CD4-positive, alpha-beta T cell treated with Interleukin-21 for 1 hour (primary cell): Measurements from ENCODE around the gene TNFRSF1A.
A peak's percentile ranks its signal among the peaks of the same experiment; 100 is the strongest.

Experiments used
- DNase-seq: peaks from one replicate; pipeline ENCODE4 v3.0.0-alpha.2; 2020

The TNFRSF1A gene

GRCh38 chr12:6323340-6323994 is 18.4 kb downstream of the TNFRSF1A start:
- DNase-seq: peak; percentile 68

GRCh38 chr12:6322969-6323339 is 18.9 kb downstream of the TNFRSF1A start:
- no peak for DNase-seq

- no peak for DNase-seq
These were observed 19.5 kb downstream of the TNFRSF1A start for GRCh38 chr12:6322352-6322751.

- no peak for DNase-seq
These were observed 20.0 kb downstream of the TNFRSF1A start for GRCh38 chr12:6321905-6322304.

GRCh38 chr12:6319446-6319845 is 22.4 kb downstream of the TNFRSF1A start:
- no peak for DNase-seq

GRCh38 chr12:6318440-6318879 is 23.4 kb downstream of the TNFRSF1A start:
- no peak for DNase-seq

- no peak for DNase-seq
These were observed 24.0 kb downstream of the TNFRSF1A start for GRCh38 chr12:6317693-6318439.

- DNase-seq: no peak
These were observed 24.8 kb downstream of the TNFRSF1A start for GRCh38 chr12:6316921-6317692.

- DNase-seq: no peak
These were observed 25.9 kb downstream of the TNFRSF1A start for GRCh38 chr12:6315704-6316597.

- no peak for DNase-seq
These were observed 26.7 kb downstream of the TNFRSF1A start for GRCh38 chr12:6315184-6315583.

- DNase-seq: no peak
These were observed 27.1 kb downstream of the TNFRSF1A start for GRCh38 chr12:6314776-6315175.

GRCh38 chr12:6313326-6313940 is 28.4 kb downstream of the TNFRSF1A start:
- no peak for DNase-seq

GRCh38 chr12:6312529-6313325 is 29.1 kb downstream of the TNFRSF1A start:
- no peak for DNase-seq

- DNase-seq: no peak
These were observed 29.9 kb downstream of the TNFRSF1A start for GRCh38 chr12:6311822-6312528.

- DNase-seq: no peak
These were observed 30.9 kb downstream of the TNFRSF1A start for GRCh38 chr12:6310771-6311610.

- DNase-seq: no peak
These were observed 34.3 kb downstream of the TNFRSF1A start for GRCh38 chr12:6307529-6307928.

- no peak for DNase-seq
These were observed 35.2 kb downstream of the TNFRSF1A start for GRCh38 chr12:6306599-6307220.

- no peak for DNase-seq
These were observed 35.7 kb downstream of the TNFRSF1A start for GRCh38 chr12:6306151-6306550.

- no peak for DNase-seq
These were observed 38.8 kb downstream of the TNFRSF1A start for GRCh38 chr12:6303071-6303470.
